ENCODE measurements around the gene BBS9. TPM values are rescaled to one million over a fixed set of nuclear protein-coding genes. Genes with fewer than 3 reads are reported as not detected.

The BBS9 gene
- total RNA-seq, 1 experiment from 2014 or later = 26.4 TPM

GRCh38 chr7:33192695-33193291, 63.4 kb downstream of the BBS9 start:
- WGBS (ENCODE audit: extremely low coverage, insufficient read length, low lambda C conversion rate) = no CpG with 5 or more reads among the region's 2 CpGs
- no peak overlapping the region for H3K4me2 ChIP-seq (ENCODE audit: insufficient read depth, insufficient read length, low read length)
- no peaks in the 10 kb centered on the region for H3K79me1 ChIP-seq (ENCODE audit: insufficient read depth, low read depth, low read length, poor library complexity, severe bottlenecking)
- H4K20me1 ChIP-seq (ENCODE audit: control insufficient read depth, insufficient read depth, insufficient read length) = no peaks in the 10 kb centered on the region
- H4K8ac ChIP-seq (replicated peaks; ENCODE audit: insufficient read length, low read depth, low read length) = no peak overlapping the region
- DNase-seq = no peak
- H3T11ph ChIP-seq (ENCODE audit: low read length) = no peak overlapping the region
- no peak overlapping the region for H2BK5ac ChIP-seq (ENCODE audit: insufficient read length, low read length)
- no peaks in the 10 kb centered on the region for H3K4me1 ChIP-seq (ENCODE audit: insufficient read depth, low read length)
- H3K9me3 ChIP-seq (ENCODE audit: control insufficient read depth, low read depth, low read length) = no peaks in the 10 kb centered on the region
- no peak overlapping the region for H3K18ac ChIP-seq (ENCODE audit: insufficient read length, low read depth, low read length)
- no peak overlapping the region for H3K9ac ChIP-seq (ENCODE audit: extremely low read depth, insufficient read length, low read length)
- no peaks in the 10 kb centered on the region for H3K79me2 ChIP-seq (ENCODE audit: insufficient read depth, low read length)
- Mint-ChIP-seq H3K27ac (no peak overlapping the region), H3K9me3 (no peaks in the 10 kb centered on the region), H3K27me3 (ENCODE audit: low read depth) (no peaks in the 10 kb centered on the region), H3K4me3 (no peak overlapping the region), H3K4me1 (peaks cover 10 to 11% of the 10 kb centered on the region in 2 experiments), H3K36me3 (ENCODE audit: insufficient read depth in 1 of 3, low read depth in 3 of 3) (no peaks in the 10 kb centered on the region)
- no peak overlapping the region for H3K27ac ChIP-seq (ENCODE audit: insufficient read length, low read depth, low read length)
- no peak overlapping the region for H2AK5ac ChIP-seq (ENCODE audit: insufficient read length, low read length)
- no peaks in the 10 kb centered on the region for H3K27me3 ChIP-seq (ENCODE audit: insufficient read depth, low read length)
- H3K4ac ChIP-seq (ENCODE audit: low read depth, low read length) = no peak overlapping the region
- no peak overlapping the region for H2BK15ac ChIP-seq (ENCODE audit: low read depth, low read length)
- TF ChIP-seq CTCF (conservative IDR thresholded peaks at IDR 0.05) = no peak
- no peak overlapping the region for H4K91ac ChIP-seq (ENCODE audit: insufficient read length, low read depth, low read length)
- H3K14ac ChIP-seq (ENCODE audit: insufficient read depth, low read length) = no peak overlapping the region
- no peak overlapping the region for H2BK20ac ChIP-seq (ENCODE audit: low read depth, low read length, poor library complexity, severe bottlenecking)
- H2BK120ac ChIP-seq (ENCODE audit: low read depth, low read length, poor library complexity, severe bottlenecking) = no peak overlapping the region
- no peak overlapping the region for H3K56ac ChIP-seq (ENCODE audit: insufficient read length, low read depth, low read length)
- no peak overlapping the region for H2AFZ ChIP-seq (ENCODE audit: low read length)
- no peak overlapping the region for H4K5ac ChIP-seq (ENCODE audit: insufficient read length, low read depth, low read length)
- H2BK12ac ChIP-seq (ENCODE audit: insufficient read length, low read depth, low read length) = no peak overlapping the region
- no peaks in the 10 kb centered on the region for H3K23me2 ChIP-seq (ENCODE audit: insufficient read length, low read depth, low read length, poor library complexity, severe bottlenecking)
- no peak overlapping the region for H3K23ac ChIP-seq (ENCODE audit: insufficient read length, low read depth, low read length)
